Calu3 (cell line): ENCODE data around the gene PPARA. TPM values are rescaled to one million over a fixed set of nuclear protein-coding genes. Genes with fewer than 3 reads are reported as not detected.

Experiments
- BruUV-seq: library from RNA; stranded (reverse); fragments of 400-500 nt; replicated peaks from 2 replicates; lab custom pipeline; 2021; lab: Mats Ljungman, UMichigan
- CTCF ChIA-PET: fragments of 300-600 bp; sonication (Branson Sonifier 250); formaldehyde crosslinking; loops from one replicate; lab custom pipeline; 2022; ENCODE audit warnings: antibody characterized with exemption; lab: Charles Lee
- DNase-seq: peaks from one replicate; pipeline ENCODE4 v3.0.0; 2022
- H3K27ac Mint-ChIP-seq: one replicate; pipeline ENCODE4 v1.8.0; 2022; ENCODE audit warnings: mixed read lengths; ENCODE audit not compliant: unreplicated experiment
- H3K27me3 Mint-ChIP-seq: one replicate; pipeline ENCODE4 v1.8.0; 2022; ENCODE audit warnings: mixed read lengths; ENCODE audit not compliant: unreplicated experiment
- H3K36me3 Mint-ChIP-seq: one replicate; pipeline ENCODE4 v1.8.0; 2022; ENCODE audit warnings: mild to moderate bottlenecking, moderate library complexity, mixed read lengths; ENCODE audit not compliant: insufficient read depth, unreplicated experiment
- H3K4me1 Mint-ChIP-seq: one replicate; pipeline ENCODE4 v1.8.0; 2022; ENCODE audit warnings: mild to moderate bottlenecking, low read depth, mixed read lengths; ENCODE audit not compliant: unreplicated experiment
- H3K4me3 Mint-ChIP-seq: one replicate; pipeline ENCODE4 v1.8.0; 2022; ENCODE audit warnings: mild to moderate bottlenecking, low read depth, moderate library complexity, mixed read lengths; ENCODE audit not compliant: unreplicated experiment
- H3K9me3 Mint-ChIP-seq: one replicate; pipeline ENCODE4 v1.8.0; 2022; ENCODE audit warnings: low read depth, mixed read lengths; ENCODE audit not compliant: unreplicated experiment
- CTCF ChIP-seq: fragments of 200-600 bp; IDR thresholded peaks from one replicate; pipeline ENCODE4 v1.8.0; 2022; ENCODE audit warnings: antibody characterized with exemption; ENCODE audit not compliant: unreplicated experiment
- intact Hi-C: fragments of 100-400 bp; cut with micrococcal nuclease; formaldehyde crosslinking; loops from one replicate; pipeline ENCODE4 v1.10.0; 2022; ENCODE audit not compliant: unreplicated experiment
- total RNA-seq: library from RNA; stranded (reverse); gene quantifications from 2 replicates; pipeline ENCODE4 v1.2.3, GENCODE V29; 2022

Gene PPARA
- total RNA-seq, 1 experiment from 2014 or later: 22.7 TPM

- no TSS peak for BruUV-seq
- Mint-ChIP-seq H3K4me1 (peaks cover 8% of the 10 kb centered on the region), H3K27ac (no peak overlapping the region), H3K36me3 (peaks cover 20% of the 10 kb centered on the region), H3K4me3 (no peak overlapping the region), H3K27me3 (no peaks in the 10 kb centered on the region), H3K9me3 (no peaks in the 10 kb centered on the region)
- intact Hi-C loops: no loop called here
- CTCF ChIA-PET: interaction anchor here (0.7 kb wide), 1 partner anchor 301 kb away, joined by 4 read pairs; no protein-coding TSS in a partner anchor
- DNase-seq: no peak
- no peak for TF ChIP-seq CTCF
These were observed 123.3 kb downstream of the PPARA start for GRCh38 chr22:46273432-46274148.

GRCh38 chr22:46274381-46274780 lies 124.1 kb downstream of the PPARA start:
- no peak overlapping the region for H3K4me3 Mint-ChIP-seq
- no peaks in the 10 kb centered on the region for H3K27me3 Mint-ChIP-seq
- intact Hi-C loops: no loop called here
- CTCF ChIA-PET: no interaction called here
- peaks cover 7% of the 10 kb centered on the region for H3K4me1 Mint-ChIP-seq
- no peak for TF ChIP-seq CTCF
- peaks cover 21% of the 10 kb centered on the region for H3K36me3 Mint-ChIP-seq
- BruUV-seq: no TSS peak
- H3K27ac Mint-ChIP-seq: no peak overlapping the region
- DNase-seq: no peak
- H3K9me3 Mint-ChIP-seq: no peaks in the 10 kb centered on the region

- no peak for TF ChIP-seq CTCF
- Mint-ChIP-seq H3K4me3 (no peak overlapping the region), H3K27ac (no peak overlapping the region), H3K27me3 (no peaks in the 10 kb centered on the region), H3K36me3 (peaks cover 27% of the 10 kb centered on the region), H3K4me1 (no peaks in the 10 kb centered on the region), H3K9me3 (no peaks in the 10 kb centered on the region)
- DNase-seq: no peak
- CTCF ChIA-PET: no interaction called here
- BruUV-seq: no TSS peak
- intact Hi-C loops: no loop called here
These were observed 125.3 kb downstream of the PPARA start for GRCh38 chr22:46275455-46276122.

GRCh38 chr22:46276563-46276962 lies 126.2 kb downstream of the PPARA start:
- H3K9me3 Mint-ChIP-seq: no peaks in the 10 kb centered on the region
- intact Hi-C loops: no loop called here
- H3K27ac Mint-ChIP-seq: no peak overlapping the region
- DNase-seq: no peak
- H3K36me3 Mint-ChIP-seq: peaks cover 32% of the 10 kb centered on the region
- H3K4me1 Mint-ChIP-seq: no peaks in the 10 kb centered on the region
- BruUV-seq: no TSS peak
- CTCF ChIA-PET: no interaction called here
- no peak overlapping the region for H3K4me3 Mint-ChIP-seq
- TF ChIP-seq CTCF: no peak
- H3K27me3 Mint-ChIP-seq: no peaks in the 10 kb centered on the region
